HCT116 (cell line): ENCODE data around the gene ERGIC3. TPM values are rescaled to one million over a fixed set of nuclear protein-coding genes. Genes with fewer than 3 reads are reported as not detected.

ENCODE experiments used
- ATAC-seq: fragments of 200-7000 bp; cut with Tn5 transposase; 2 replicates; pipeline ENCODE4 v1.9.1; 2020; ENCODE audit warnings: mild to moderate bottlenecking, moderate library complexity
- BruUV-seq: library from RNA; stranded (reverse); fragments of 400-500 nt; replicated peaks from 2 replicates; lab custom pipeline; 2021; lab: Mats Ljungman, UMichigan
- CTCF ChIA-PET: fragments of 300-600 bp; sonication (Branson Sonifier 250); formaldehyde crosslinking; loops from one replicate; lab custom pipeline; 2021; ENCODE audit warnings: antibody characterized with exemption; lab: Charles Lee
- POLR2A ChIA-PET: fragments of 300-600, 350-600 bp; sonication (Branson Sonifier 250); formaldehyde crosslinking; loops from one replicate; lab custom pipeline; 2021; ENCODE audit warnings: antibody characterized with exemption; lab: Charles Lee
- RAD21 ChIA-PET, 2 experiments: fragments of 300-600 bp; sonication (Branson Sonifier 250); formaldehyde crosslinking; loops; one replicate each; lab custom pipeline; 2023; ENCODE audit warnings: low total read pairs in 2 of 2; ENCODE audit not compliant: uncharacterized antibody in 2 of 2, unreplicated experiment in 2 of 2, low non-redundant PET in 1 of 2; lab: Charles Lee
- DNase-seq: peaks from one replicate; pipeline ENCODE4 v3.0.0-alpha.2; 2010; ENCODE audit warnings: low read depth, low spot score
- H2AFZ ChIP-seq: fragments of 200-600 bp; shearing (Covaris generic), sonication (generic); 2 replicates; pipeline ENCODE4 v1.6.1; 2017; ENCODE audit warnings: low read depth, mixed run types, mixed read lengths, antibody characterized with exemption, low read length; ENCODE audit not compliant: poor library complexity, severe bottlenecking
- H3K27ac ChIP-seq: 2 replicates; pipeline ENCODE4 v1.5.1; 2012; ENCODE audit warnings: low read depth, low read length
- H3K27me3 ChIP-seq: fragments of 200-600 bp; sonication (generic); 2 replicates; pipeline ENCODE4 v1.6.1; 2016; ENCODE audit warnings: mixed run types, low read length, mixed read lengths; ENCODE audit not compliant: insufficient read depth
- H3K36me3 ChIP-seq, 2 experiments: fragments of 200-500 bp in 1 of 2; fragments of 200-600 bp in 1 of 2; sonication (Bioruptor generic) in 1 of 2; sonication (generic) in 1 of 2; 2 replicates each; pipeline versions ENCODE4 v1.5.1 to v1.6.1; 2014 to 2016; ENCODE audit warnings: low read length in 2 of 2, inconsistent platforms in 1 of 2, mixed read lengths in 1 of 2, mixed run types in 1 of 2; ENCODE audit not compliant: insufficient read depth in 2 of 2, control insufficient read depth in 1 of 2
- H3K4me1 ChIP-seq, 2 experiments: fragments of 200-600 bp in 1 of 2; sonication (generic) in 1 of 2; 2 replicates each; pipeline versions ENCODE4 v1.5.1 to v1.6.1; 2012 to 2017; ENCODE audit warnings: low read length in 2 of 2, inconsistent platforms in 1 of 2, mild to moderate bottlenecking in 1 of 2, mixed read lengths in 1 of 2, mixed run types in 1 of 2, moderate library complexity in 1 of 2; ENCODE audit not compliant: insufficient read depth in 2 of 2, control insufficient read depth in 1 of 2
- H3K4me2 ChIP-seq: fragments of 200-600 bp; sonication (generic); 2 replicates; pipeline ENCODE4 v1.6.1; 2017; ENCODE audit warnings: mixed run types, low read length, mixed read lengths
- H3K4me3 ChIP-seq, 2 experiments: fragments of 200-600 bp in 1 of 2; sonication (generic) in 1 of 2; replicated peaks in 1 of 2; 2 replicates each; pipeline ENCODE4 v1.5.1; 2011 to 2016; ENCODE audit warnings: low read length in 2 of 2, control low read depth in 1 of 2, low read depth in 1 of 2, mild to moderate bottlenecking in 1 of 2, mixed read lengths in 1 of 2, mixed run types in 1 of 2
- H3K79me2 ChIP-seq: fragments of 200-600 bp; sonication (generic); 2 replicates; pipeline ENCODE4 v1.6.1; 2017; ENCODE audit warnings: mild to moderate bottlenecking, mixed run types, low read length, moderate library complexity, mixed read lengths; ENCODE audit not compliant: insufficient read depth
- H3K9ac ChIP-seq: fragments of 200-600 bp; sonication (generic); 2 replicates; pipeline ENCODE4 v1.6.1; 2016; ENCODE audit warnings: low read length, mixed read lengths
- H3K9me2 ChIP-seq: fragments of 200-600 bp; sonication (generic), shearing (Covaris generic); 2 replicates; pipeline ENCODE4 v1.6.1; 2017; ENCODE audit warnings: mixed run types, mild to moderate bottlenecking, moderate library complexity; ENCODE audit not compliant: insufficient read depth
- H3K9me3 ChIP-seq, 2 experiments: fragments of 200-500 bp in 1 of 2; fragments of 200-600 bp in 1 of 2; sonication (Bioruptor generic) in 1 of 2; sonication (generic) in 1 of 2; 2 replicates each; pipeline ENCODE4 v1.6.1; 2014 to 2017; ENCODE audit warnings: low read length in 2 of 2, mixed read lengths in 2 of 2, inconsistent platforms in 1 of 2, low read depth in 1 of 2, mild to moderate bottlenecking in 1 of 2, mixed run types in 1 of 2, moderate library complexity in 1 of 2; ENCODE audit not compliant: control insufficient read depth in 1 of 2, insufficient read depth in 1 of 2
- H4K20me1 ChIP-seq: fragments of 200-600 bp; sonication (generic), shearing (Covaris generic); 2 replicates; pipeline ENCODE4 v1.6.1; 2017; ENCODE audit warnings: mixed run types, mild to moderate bottlenecking, moderate library complexity; ENCODE audit not compliant: insufficient read depth
- CTCF ChIP-seq, 3 experiments: fragments of 200-600 bp in 1 of 3; sonication (generic) in 1 of 3; IDR thresholded peaks in 2 of 3; conservative IDR thresholded peaks in 1 of 3; 2 replicates each; pipeline ENCODE4 v1.5.1; 2012 to 2017; ENCODE audit warnings: low read depth in 2 of 3, low read length in 2 of 3, antibody characterized with exemption in 1 of 3, borderline replicate concordance in 1 of 3, control low read depth in 1 of 3, mild to moderate bottlenecking in 1 of 3, mixed read lengths in 1 of 3, mixed run types in 1 of 3, moderate library complexity in 1 of 3; ENCODE audit not compliant: insufficient read depth in 1 of 3
- EGR1 ChIP-seq: IDR thresholded peaks from 2 replicates; pipeline ENCODE4 v1.6.1; 2012; ENCODE audit warnings: low read depth
- ELF1 ChIP-seq: IDR thresholded peaks from 2 replicates; pipeline ENCODE4 v1.6.1; 2012; ENCODE audit warnings: low read depth, borderline replicate concordance
- EZH2phosphoT487 ChIP-seq: fragments of 200-600 bp; IDR thresholded peaks from 2 replicates; pipeline ENCODE4 v1.6.1; 2018; ENCODE audit warnings: antibody characterized with exemption, borderline replicate concordance
- MAX ChIP-seq: IDR thresholded peaks from 2 replicates; pipeline ENCODE4 v1.6.1; 2012
- intact Hi-C: fragments of 100-400 bp; cut with micrococcal nuclease; formaldehyde crosslinking; loops from 2 replicates; pipeline ENCODE4 v1.10.0; 2022
- total RNA-seq: library from RNA; stranded (reverse); gene quantifications from one replicate; pipeline ENCODE4 v1.2.1, GENCODE V29; 2021; ENCODE audit not compliant: unreplicated experiment

ERGIC3 gene
- total RNA-seq, 1 experiment from 2014 or later, result 229 TPM

GRCh38 chr20:35561671-35562070, 19.8 kb downstream of the ERGIC3 start:
- H3K4me1 ChIP-seq, result no peaks in the 10 kb centered on the region; a peak in 1 of 4 replicates
- no peaks in the 10 kb centered on the region for H3K9me2 ChIP-seq
- H3K4me3 ChIP-seq, result no peak overlapping the region
- no peak overlapping the region for H2AFZ ChIP-seq
- ChIA-PET RAD21 (no interaction called here), POLR2A (no interaction called here), CTCF (no interaction called here)
- H3K27me3 ChIP-seq, result no peaks in the 10 kb centered on the region
- no peaks in the 10 kb centered on the region for H3K9me3 ChIP-seq
- no peak overlapping the region for H3K9ac ChIP-seq
- no peaks in the 10 kb centered on the region for H3K79me2 ChIP-seq
- no peak for TF ChIP-seq EZH2phosphoT487
- TF ChIP-seq MAX, result no peak
- no peak for TF ChIP-seq CTCF (IDR thresholded peaks at IDR 0.05 in 2 of 3, conservative IDR thresholded peaks at IDR 0.05 in 1 of 3; ENCODE audit: borderline replicate concordance in 1 of 3, insufficient read depth in 1 of 3, low read depth in 2 of 3, low read length in 2 of 3)
- no peak for TF ChIP-seq EGR1
- H3K36me3 ChIP-seq, result peaks cover 8 to 12% of the 10 kb centered on the region in 2 experiments; a peak in 1 of 4 replicates
- ATAC-seq (peak; percentile 60; the same call in 1 of the 2 replicates), DNase-seq (no peak)
- H3K4me2 ChIP-seq, result no peak overlapping the region
- BruUV-seq, result no TSS peak
- no peaks in the 10 kb centered on the region for H4K20me1 ChIP-seq
- intact Hi-C loops, result no loop called here
- H3K27ac ChIP-seq, result no peak overlapping the region

GRCh38 chr20:35562541-35563110, 20.7 kb downstream of the ERGIC3 start:
- Histone ChIP-seq H2AFZ (no peak overlapping the region), H3K9ac (no peak overlapping the region), H3K36me3 (peaks cover 4% of the 10 kb centered on the region in 2 experiments; a peak in 1 of 4 replicates), H3K4me1 (no peaks in the 10 kb centered on the region; a peak in 1 of 4 replicates), H3K4me2 (no peak overlapping the region), H3K9me3 (no peaks in the 10 kb centered on the region), H3K27ac (no peak overlapping the region), H3K79me2 (no peaks in the 10 kb centered on the region), H4K20me1 (no peaks in the 10 kb centered on the region), H3K27me3 (no peaks in the 10 kb centered on the region), H3K4me3 (no peak overlapping the region), H3K9me2 (no peaks in the 10 kb centered on the region)
- ChIA-PET CTCF (no interaction called here), POLR2A (no interaction called here), RAD21 (no interaction called here)
- no peak for TF ChIP-seq ELF1
- DNase-seq, result no peak
- no TSS peak for BruUV-seq
- ATAC-seq, result no peak
- intact Hi-C loops, result no loop called here
